GM13976 (cell line): Measurements from ENCODE around the gene CBR4.
"Not testable (repeated sequence)": the region's sequence is repeated elsewhere in the genome, so short reads cannot be mapped to it uniquely, and the experiment has no call there.

ENCODE experiments used
- DNase-seq: peaks from one replicate; pipeline ENCODE4 v3.0.0; 2012; ENCODE audit warnings: low spot score
- in situ Hi-C: fragments of 300-500 bp; cut with MboI; formaldehyde crosslinking; loops from one replicate; pipeline ENCODE4 v1.12.0; 2022; ENCODE audit warnings: low sequenced_read_pairs, mixed read lengths, inconsistent platforms; ENCODE audit not compliant: unreplicated experiment
- TF ChIP-seq, protein P1 (sequence below): IDR thresholded peaks from 2 replicates; pipeline ENCODE4 v1.5.1; 2012; ENCODE audit warnings: borderline replicate concordance, mild to moderate bottlenecking; ENCODE audit not compliant: insufficient read depth; ENCODE audit errors: extremely low read depth, missing control alignments, control extremely low read depth

The CBR4 gene

DNA sequence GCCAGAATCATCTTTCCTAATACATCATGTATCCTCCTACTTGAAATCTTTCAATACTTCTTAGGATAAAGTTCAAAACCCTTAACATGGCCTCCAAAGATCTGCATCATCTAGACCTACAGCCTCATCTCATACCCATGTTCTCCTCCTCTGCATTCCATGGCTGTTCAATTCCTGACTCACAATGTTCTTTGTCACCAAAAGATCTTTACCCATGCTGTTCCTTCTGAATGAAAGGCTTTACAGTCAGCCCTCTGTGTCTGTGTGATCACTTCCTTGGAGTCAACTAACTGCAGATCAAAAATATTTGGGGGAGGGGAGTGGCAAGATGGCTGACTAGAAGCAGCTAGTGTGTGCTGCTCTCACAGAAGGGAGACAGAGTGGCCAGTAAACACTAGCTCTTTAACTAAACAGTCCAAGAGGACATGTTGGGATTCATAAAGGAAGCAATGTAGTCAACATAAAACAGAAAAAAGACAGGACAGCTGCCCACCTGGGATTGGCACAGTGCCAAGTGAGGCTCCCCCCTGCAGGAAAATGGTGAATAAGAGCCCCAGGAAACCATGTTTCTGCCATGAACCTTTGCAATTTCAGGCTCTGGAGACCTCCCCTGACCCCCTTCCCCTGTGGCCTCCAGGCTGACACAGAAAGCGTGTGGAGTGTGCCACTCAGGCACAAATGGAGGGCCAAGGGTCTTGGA, 31.9 kb downstream of the CBR4 start:
- DNase-seq, result no peak
- in situ Hi-C loops, result no loop called here

DNA sequence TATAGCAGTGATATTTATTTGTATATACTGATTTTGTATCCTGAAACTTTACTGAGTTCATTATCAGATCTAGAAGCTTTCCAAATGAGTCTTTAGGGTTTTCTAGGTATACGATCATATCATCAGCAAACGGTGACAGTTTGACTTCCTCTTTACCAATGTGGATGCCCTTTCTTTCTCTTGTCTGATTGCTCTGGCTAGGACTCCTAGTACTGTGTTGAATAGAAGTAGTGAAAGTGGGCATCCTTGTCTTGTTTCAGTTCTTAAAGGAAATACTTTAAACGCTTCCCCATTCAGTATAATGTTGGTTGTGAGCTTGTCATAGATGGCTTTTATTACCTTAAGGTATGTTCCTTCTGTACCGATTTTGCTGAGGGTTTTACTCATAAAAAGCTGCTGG, 37.5 kb downstream of the CBR4 start:
- no peak for DNase-seq
- TF ChIP-seq, protein P1, sequence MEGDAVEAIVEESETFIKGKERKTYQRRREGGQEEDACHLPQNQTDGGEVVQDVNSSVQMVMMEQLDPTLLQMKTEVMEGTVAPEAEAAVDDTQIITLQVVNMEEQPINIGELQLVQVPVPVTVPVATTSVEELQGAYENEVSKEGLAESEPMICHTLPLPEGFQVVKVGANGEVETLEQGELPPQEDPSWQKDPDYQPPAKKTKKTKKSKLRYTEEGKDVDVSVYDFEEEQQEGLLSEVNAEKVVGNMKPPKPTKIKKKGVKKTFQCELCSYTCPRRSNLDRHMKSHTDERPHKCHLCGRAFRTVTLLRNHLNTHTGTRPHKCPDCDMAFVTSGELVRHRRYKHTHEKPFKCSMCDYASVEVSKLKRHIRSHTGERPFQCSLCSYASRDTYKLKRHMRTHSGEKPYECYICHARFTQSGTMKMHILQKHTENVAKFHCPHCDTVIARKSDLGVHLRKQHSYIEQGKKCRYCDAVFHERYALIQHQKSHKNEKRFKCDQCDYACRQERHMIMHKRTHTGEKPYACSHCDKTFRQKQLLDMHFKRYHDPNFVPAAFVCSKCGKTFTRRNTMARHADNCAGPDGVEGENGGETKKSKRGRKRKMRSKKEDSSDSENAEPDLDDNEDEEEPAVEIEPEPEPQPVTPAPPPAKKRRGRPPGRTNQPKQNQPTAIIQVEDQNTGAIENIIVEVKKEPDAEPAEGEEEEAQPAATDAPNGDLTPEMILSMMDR, result no peak
- in situ Hi-C loops, result no loop called here

More for the DNA sequence above, 31.9 kb downstream of the CBR4 start:
- TF ChIP-seq, protein P1, result no peak

DNA sequence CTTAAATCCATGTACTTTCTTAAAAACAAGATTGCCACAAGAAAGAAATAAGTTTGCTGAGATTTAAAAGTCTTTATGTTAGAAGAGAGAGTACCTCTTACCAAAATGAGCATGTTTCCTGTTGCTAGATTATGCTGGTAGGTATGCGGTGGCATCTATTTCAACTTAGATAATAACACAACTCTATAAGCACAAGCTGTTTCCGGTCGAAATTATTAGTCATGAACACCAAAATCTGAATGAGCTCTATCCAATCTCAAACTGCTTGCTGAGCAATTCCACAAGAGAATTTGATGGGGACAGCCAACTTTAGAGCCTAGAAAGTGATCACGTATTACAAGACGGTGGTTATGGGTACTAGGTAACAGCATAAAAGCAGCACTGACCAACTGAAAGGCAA, 49.3 kb downstream of the CBR4 start:
- no peak for DNase-seq
- TF ChIP-seq, protein P1, result no peak
- in situ Hi-C loops, result no loop called here

DNA sequence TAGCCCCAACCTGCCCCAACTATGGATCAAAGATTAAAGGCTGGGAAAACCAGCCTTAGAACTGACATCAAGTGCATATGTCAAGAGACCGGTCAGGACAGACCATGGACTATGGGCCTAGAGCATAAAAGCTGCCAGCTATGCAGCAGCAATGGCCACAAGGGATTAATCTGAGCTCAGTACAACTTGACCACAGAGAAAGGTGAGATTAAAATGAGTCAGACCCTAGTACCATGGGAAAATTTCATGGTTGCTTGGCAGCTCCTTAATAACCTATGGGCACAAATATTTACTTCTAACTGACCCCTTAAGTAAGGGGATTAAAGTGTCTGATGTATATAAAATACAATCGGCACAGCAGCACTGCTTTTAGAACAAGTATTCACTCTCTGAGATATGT, 54.4 kb downstream of the CBR4 start:
- in situ Hi-C loops, result no loop called here
- TF ChIP-seq, protein P1, result no peak
- no peak for DNase-seq

DNA sequence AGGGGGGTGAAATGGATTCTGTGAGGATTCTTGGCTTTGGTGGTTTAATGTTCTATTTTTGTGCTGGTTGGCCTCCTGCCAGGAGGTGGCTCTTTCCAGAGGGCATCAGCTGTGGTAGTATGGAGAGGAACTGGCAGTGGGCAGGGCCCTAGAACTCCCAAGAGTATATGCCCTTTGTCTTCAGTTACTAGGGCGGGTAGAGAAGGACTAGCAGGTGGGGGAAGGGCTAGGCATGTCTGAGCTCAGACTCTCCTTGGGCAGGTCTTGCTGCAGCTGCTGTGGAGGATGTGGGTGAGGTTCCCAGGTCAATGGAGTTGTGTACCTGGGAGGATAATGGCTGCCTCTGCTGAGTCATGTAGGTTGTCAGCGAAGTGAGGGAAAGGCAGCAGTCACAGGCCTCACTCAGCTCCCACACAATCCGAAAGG, 57.2 kb downstream of the CBR4 start:
- DNase-seq, in situ Hi-C loops: not testable (repeated sequence)

DNA sequence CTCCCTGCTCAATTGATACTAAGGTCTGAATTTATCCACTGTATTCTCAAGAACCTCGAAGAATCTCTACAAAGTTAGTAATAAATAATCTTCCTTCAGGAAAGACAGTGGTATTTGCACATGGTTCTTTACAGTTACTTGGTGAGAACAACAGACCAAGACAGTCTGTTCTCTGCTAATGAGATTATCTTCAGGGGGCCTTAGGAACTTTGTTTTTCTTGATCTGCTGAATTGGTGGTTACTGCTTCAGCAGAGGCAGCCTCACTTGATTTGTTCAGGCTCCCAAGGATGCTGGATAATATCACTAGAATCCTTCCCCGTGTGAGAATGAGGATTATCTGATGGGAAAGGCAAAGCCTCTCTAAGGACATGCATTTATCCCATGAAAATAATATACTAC, 64.8 kb downstream of the CBR4 start:
- in situ Hi-C loops, result no loop called here
- TF ChIP-seq, protein P1, result no peak
- DNase-seq, result no peak

DNA sequence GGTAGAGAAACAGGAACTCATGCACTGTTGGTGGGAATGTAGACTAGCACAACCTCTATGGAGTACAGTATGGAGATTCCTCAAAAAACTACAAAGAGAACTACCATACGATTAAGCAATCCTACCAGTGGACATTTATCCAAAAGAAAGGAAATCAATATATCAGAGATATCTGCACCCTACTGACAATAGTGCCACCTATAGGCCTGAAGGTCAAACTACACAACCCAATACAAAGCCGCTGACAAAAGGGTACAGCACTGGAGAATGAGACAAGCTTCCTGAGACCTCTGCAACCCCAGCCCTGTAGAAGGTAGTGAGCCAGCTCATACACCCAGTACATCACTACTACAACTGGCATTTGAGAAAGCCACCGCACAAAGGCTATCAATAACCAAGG, 67.1 kb downstream of the CBR4 start:
- TF ChIP-seq, protein P1, result peak; percentile 7
- in situ Hi-C loops, result no loop called here
- no peak for DNase-seq
